ENCODE results near the gene GGTLC1. TPM values are rescaled to one million over a fixed set of nuclear protein-coding genes. Genes with fewer than 3 reads are reported as not detected.

GGTLC1 gene
- total and polyA plus RNA-seq, 12 donors: 0.38 TPM; not detected in 11

GRCh38 chr20:23959054-23959453 is 29.5 kb downstream of the GGTLC1 start:
- WGBS, 4 donors: 62 to 73% (median 68%) methylated on average over 7 of the region's 7 CpGs

DNA sequence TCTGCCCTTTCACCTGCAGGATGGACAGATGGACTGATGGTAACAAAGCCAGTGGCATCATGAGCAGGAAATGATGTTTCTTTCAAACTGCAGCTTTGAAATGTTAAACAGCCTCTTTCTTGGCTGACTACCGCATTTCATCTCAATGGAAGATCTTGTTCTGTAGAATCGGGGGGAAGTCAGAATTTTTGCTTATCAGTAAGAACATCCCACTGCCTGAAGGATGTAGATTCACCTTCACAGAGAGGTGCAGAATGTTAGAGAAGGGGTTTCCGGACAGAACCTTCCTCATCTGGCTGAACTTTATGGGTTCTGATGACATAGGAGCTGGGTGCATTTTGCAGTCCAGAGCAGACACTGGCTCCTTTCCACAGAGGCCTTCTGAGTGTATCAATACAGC is 32.7 kb downstream of the GGTLC1 start:
- TF ChIP-seq, protein P1, sequence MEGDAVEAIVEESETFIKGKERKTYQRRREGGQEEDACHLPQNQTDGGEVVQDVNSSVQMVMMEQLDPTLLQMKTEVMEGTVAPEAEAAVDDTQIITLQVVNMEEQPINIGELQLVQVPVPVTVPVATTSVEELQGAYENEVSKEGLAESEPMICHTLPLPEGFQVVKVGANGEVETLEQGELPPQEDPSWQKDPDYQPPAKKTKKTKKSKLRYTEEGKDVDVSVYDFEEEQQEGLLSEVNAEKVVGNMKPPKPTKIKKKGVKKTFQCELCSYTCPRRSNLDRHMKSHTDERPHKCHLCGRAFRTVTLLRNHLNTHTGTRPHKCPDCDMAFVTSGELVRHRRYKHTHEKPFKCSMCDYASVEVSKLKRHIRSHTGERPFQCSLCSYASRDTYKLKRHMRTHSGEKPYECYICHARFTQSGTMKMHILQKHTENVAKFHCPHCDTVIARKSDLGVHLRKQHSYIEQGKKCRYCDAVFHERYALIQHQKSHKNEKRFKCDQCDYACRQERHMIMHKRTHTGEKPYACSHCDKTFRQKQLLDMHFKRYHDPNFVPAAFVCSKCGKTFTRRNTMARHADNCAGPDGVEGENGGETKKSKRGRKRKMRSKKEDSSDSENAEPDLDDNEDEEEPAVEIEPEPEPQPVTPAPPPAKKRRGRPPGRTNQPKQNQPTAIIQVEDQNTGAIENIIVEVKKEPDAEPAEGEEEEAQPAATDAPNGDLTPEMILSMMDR (IDR thresholded peaks at IDR 0.05): no peak
- TF ChIP-seq POLR2A (IDR thresholded peaks at IDR 0.05): no peak
- no peaks in the 10 kb centered on the region for H3K4me1 ChIP-seq (replicated peaks in 1 of 2)
- intact Hi-C loops (cut with DNase I): no loop called here
- H3K27ac ChIP-seq: no peak overlapping the region
- WGBS, 4 donors: 40 to 53% (median 41%) methylated on average over 3 of the region's 3 CpGs
- H3K9me3 ChIP-seq (replicated peaks in 1 of 3): no peaks in the 10 kb centered on the region
- no peak overlapping the region for H3K4me3 ChIP-seq
- H3K36me3 ChIP-seq (replicated peaks in 1 of 2): no peaks in the 10 kb centered on the region
- no peak for DNase-seq
- H3K27me3 ChIP-seq: no peaks in the 10 kb centered on the region

More at GRCh38 chr20:23959054-23959453, 29.5 kb downstream of the GGTLC1 start:
- no peaks in the 10 kb centered on the region for H3K27me3 ChIP-seq
- no peaks in the 10 kb centered on the region for H3K36me3 ChIP-seq (replicated peaks in 1 of 2)
- no peaks in the 10 kb centered on the region for H3K9me3 ChIP-seq (replicated peaks in 1 of 3)
- no peak for TF ChIP-seq POLR2A (IDR thresholded peaks at IDR 0.05)
- TF ChIP-seq, protein P1 (IDR thresholded peaks at IDR 0.05): no peak
- intact Hi-C loops (cut with DNase I): no loop called here
- DNase-seq: no peak
- H3K4me1 ChIP-seq (replicated peaks in 1 of 2): no peaks in the 10 kb centered on the region
- H3K4me3 ChIP-seq: no peak overlapping the region
- no peak overlapping the region for H3K27ac ChIP-seq

- no peak for DNase-seq
- Histone ChIP-seq H3K27ac (no peak overlapping the region), H3K27me3 (no peaks in the 10 kb centered on the region), H3K4me1 (replicated peaks in 1 of 2) (no peaks in the 10 kb centered on the region), H3K36me3 (replicated peaks in 1 of 2) (no peaks in the 10 kb centered on the region), H3K9me3 (replicated peaks in 1 of 3) (no peaks in the 10 kb centered on the region), H3K4me3 (no peak overlapping the region)
- no peak for TF ChIP-seq POLR2A (IDR thresholded peaks at IDR 0.05)
- TF ChIP-seq, protein P1 (IDR thresholded peaks at IDR 0.05): no peak
- intact Hi-C loops (cut with DNase I): no loop called here
- 59 to 65% (median 60%) methylated on average over 11 to 13 of the region's 13 CpGs for WGBS, 4 donors
Observed at GRCh38 chr20:23954008-23954745, 34.4 kb downstream of the GGTLC1 start.

GRCh38 chr20:23946206-23946605 is 42.4 kb downstream of the GGTLC1 start:
- no peak for DNase-seq
- intact Hi-C loops (cut with DNase I): no loop called here
- H3K27ac ChIP-seq: no peak overlapping the region
- no peaks in the 10 kb centered on the region for H3K36me3 ChIP-seq (replicated peaks in 1 of 2)
- H3K4me1 ChIP-seq (replicated peaks in 1 of 2): no peaks in the 10 kb centered on the region
- 48 to 74% (median 55%) methylated on average over 2 to 3 of the region's 3 CpGs for WGBS, 4 donors
- H3K4me3 ChIP-seq: no peak overlapping the region
- no peaks in the 10 kb centered on the region for H3K27me3 ChIP-seq
- H3K9me3 ChIP-seq (replicated peaks in 1 of 3): no peaks in the 10 kb centered on the region
- TF ChIP-seq, protein P1 (IDR thresholded peaks at IDR 0.05): no peak
- no peak for TF ChIP-seq POLR2A (IDR thresholded peaks at IDR 0.05)
